ENCODE results near the gene RRAGA.

- no peak for TF ChIP-seq CTCF (conservative IDR thresholded peaks at IDR 0.05; ENCODE audit: low read depth in 2 of 2)
- no peak for TF ChIP-seq CREB1 (CRISPR knock-in tag; IDR thresholded peaks at IDR 0.05; ENCODE audit: low read depth)
- TF ChIP-seq POLR2AphosphoS5 (IDR thresholded peaks at IDR 0.05; ENCODE audit: low read depth) = no peak
Observed at GRCh38 chr9:19000133-19000532, 49.1 kb upstream of the RRAGA start.

Measured in GM23338 (cell line).